HCT116 (cell line): ENCODE results near the gene KCNA4. TPM values are rescaled to one million over a fixed set of nuclear protein-coding genes. Genes with fewer than 3 reads are reported as not detected.

Experiments used
- ATAC-seq: fragments of 200-7000 bp; cut with Tn5 transposase; 2 replicates; pipeline ENCODE4 v1.9.1; 2020; ENCODE audit warnings: mild to moderate bottlenecking, moderate library complexity
- BruUV-seq: library from RNA; stranded (reverse); fragments of 400-500 nt; replicated peaks from 2 replicates; lab custom pipeline; 2021; lab: Mats Ljungman, UMichigan
- CTCF ChIA-PET: fragments of 300-600 bp; sonication (Branson Sonifier 250); formaldehyde crosslinking; loops from one replicate; lab custom pipeline; 2021; ENCODE audit warnings: antibody characterized with exemption; lab: Charles Lee
- POLR2A ChIA-PET: fragments of 300-600, 350-600 bp; sonication (Branson Sonifier 250); formaldehyde crosslinking; loops from one replicate; lab custom pipeline; 2021; ENCODE audit warnings: antibody characterized with exemption; lab: Charles Lee
- RAD21 ChIA-PET, 2 experiments: fragments of 300-600 bp; sonication (Branson Sonifier 250); formaldehyde crosslinking; loops; one replicate each; lab custom pipeline; 2023; ENCODE audit warnings: low total read pairs in 2 of 2; ENCODE audit not compliant: uncharacterized antibody in 2 of 2, unreplicated experiment in 2 of 2, low non-redundant PET in 1 of 2; lab: Charles Lee
- DNase-seq: peaks from one replicate; pipeline ENCODE4 v3.0.0-alpha.2; 2010; ENCODE audit warnings: low read depth, low spot score
- H2AFZ ChIP-seq: fragments of 200-600 bp; shearing (Covaris generic), sonication (generic); 2 replicates; pipeline ENCODE4 v1.6.1; 2017; ENCODE audit warnings: low read depth, mixed run types, mixed read lengths, antibody characterized with exemption, low read length; ENCODE audit not compliant: poor library complexity, severe bottlenecking
- H3K27ac ChIP-seq: 2 replicates; pipeline ENCODE4 v1.5.1; 2012; ENCODE audit warnings: low read depth, low read length
- H3K27me3 ChIP-seq: fragments of 200-600 bp; sonication (generic); 2 replicates; pipeline ENCODE4 v1.6.1; 2016; ENCODE audit warnings: mixed run types, low read length, mixed read lengths; ENCODE audit not compliant: insufficient read depth
- H3K36me3 ChIP-seq, 2 experiments: fragments of 200-500 bp in 1 of 2; fragments of 200-600 bp in 1 of 2; sonication (Bioruptor generic) in 1 of 2; sonication (generic) in 1 of 2; 2 replicates each; pipeline versions ENCODE4 v1.5.1 to v1.6.1; 2014 to 2016; ENCODE audit warnings: low read length in 2 of 2, inconsistent platforms in 1 of 2, mixed read lengths in 1 of 2, mixed run types in 1 of 2; ENCODE audit not compliant: insufficient read depth in 2 of 2, control insufficient read depth in 1 of 2
- H3K4me1 ChIP-seq, 2 experiments: fragments of 200-600 bp in 1 of 2; sonication (generic) in 1 of 2; 2 replicates each; pipeline versions ENCODE4 v1.5.1 to v1.6.1; 2012 to 2017; ENCODE audit warnings: low read length in 2 of 2, inconsistent platforms in 1 of 2, mild to moderate bottlenecking in 1 of 2, mixed read lengths in 1 of 2, mixed run types in 1 of 2, moderate library complexity in 1 of 2; ENCODE audit not compliant: insufficient read depth in 2 of 2, control insufficient read depth in 1 of 2
- H3K4me2 ChIP-seq: fragments of 200-600 bp; sonication (generic); 2 replicates; pipeline ENCODE4 v1.6.1; 2017; ENCODE audit warnings: mixed run types, low read length, mixed read lengths
- H3K4me3 ChIP-seq, 2 experiments: fragments of 200-600 bp in 1 of 2; sonication (generic) in 1 of 2; replicated peaks in 1 of 2; 2 replicates each; pipeline ENCODE4 v1.5.1; 2011 to 2016; ENCODE audit warnings: low read length in 2 of 2, control low read depth in 1 of 2, low read depth in 1 of 2, mild to moderate bottlenecking in 1 of 2, mixed read lengths in 1 of 2, mixed run types in 1 of 2
- H3K79me2 ChIP-seq: fragments of 200-600 bp; sonication (generic); 2 replicates; pipeline ENCODE4 v1.6.1; 2017; ENCODE audit warnings: mild to moderate bottlenecking, mixed run types, low read length, moderate library complexity, mixed read lengths; ENCODE audit not compliant: insufficient read depth
- H3K9ac ChIP-seq: fragments of 200-600 bp; sonication (generic); 2 replicates; pipeline ENCODE4 v1.6.1; 2016; ENCODE audit warnings: low read length, mixed read lengths
- H3K9me2 ChIP-seq: fragments of 200-600 bp; sonication (generic), shearing (Covaris generic); 2 replicates; pipeline ENCODE4 v1.6.1; 2017; ENCODE audit warnings: mixed run types, mild to moderate bottlenecking, moderate library complexity; ENCODE audit not compliant: insufficient read depth
- H3K9me3 ChIP-seq, 2 experiments: fragments of 200-500 bp in 1 of 2; fragments of 200-600 bp in 1 of 2; sonication (Bioruptor generic) in 1 of 2; sonication (generic) in 1 of 2; 2 replicates each; pipeline ENCODE4 v1.6.1; 2014 to 2017; ENCODE audit warnings: low read length in 2 of 2, mixed read lengths in 2 of 2, inconsistent platforms in 1 of 2, low read depth in 1 of 2, mild to moderate bottlenecking in 1 of 2, mixed run types in 1 of 2, moderate library complexity in 1 of 2; ENCODE audit not compliant: control insufficient read depth in 1 of 2, insufficient read depth in 1 of 2
- H4K20me1 ChIP-seq: fragments of 200-600 bp; sonication (generic), shearing (Covaris generic); 2 replicates; pipeline ENCODE4 v1.6.1; 2017; ENCODE audit warnings: mixed run types, mild to moderate bottlenecking, moderate library complexity; ENCODE audit not compliant: insufficient read depth
- ATF3 ChIP-seq: IDR thresholded peaks from 2 replicates; pipeline ENCODE4 v1.6.1; 2012
- CBX3 ChIP-seq: IDR thresholded peaks from 2 replicates; pipeline ENCODE4 v1.6.1; 2012; ENCODE audit warnings: low read depth
- CEBPB ChIP-seq: IDR thresholded peaks from 2 replicates; pipeline ENCODE4 v1.6.1; 2012; ENCODE audit warnings: low read depth
- CTCF ChIP-seq, 3 experiments: fragments of 200-600 bp in 1 of 3; sonication (generic) in 1 of 3; IDR thresholded peaks in 2 of 3; conservative IDR thresholded peaks in 1 of 3; 2 replicates each; pipeline ENCODE4 v1.5.1; 2012 to 2017; ENCODE audit warnings: low read depth in 2 of 3, low read length in 2 of 3, antibody characterized with exemption in 1 of 3, borderline replicate concordance in 1 of 3, control low read depth in 1 of 3, mild to moderate bottlenecking in 1 of 3, mixed read lengths in 1 of 3, mixed run types in 1 of 3, moderate library complexity in 1 of 3; ENCODE audit not compliant: insufficient read depth in 1 of 3
- EGR1 ChIP-seq: IDR thresholded peaks from 2 replicates; pipeline ENCODE4 v1.6.1; 2012; ENCODE audit warnings: low read depth
- ELF1 ChIP-seq: IDR thresholded peaks from 2 replicates; pipeline ENCODE4 v1.6.1; 2012; ENCODE audit warnings: low read depth, borderline replicate concordance
- FOSL1 ChIP-seq: IDR thresholded peaks from 2 replicates; pipeline ENCODE4 v1.6.1; 2012; ENCODE audit warnings: low read depth
- JUND ChIP-seq: IDR thresholded peaks from 2 replicates; pipeline ENCODE4 v1.6.1; 2012
- POLR2A ChIP-seq: IDR thresholded peaks from 2 replicates; pipeline ENCODE4 v1.7.0; 2011; ENCODE audit warnings: borderline replicate concordance; ENCODE audit not compliant: insufficient read depth, insufficient read length; ENCODE audit errors: extremely low read depth
- POLR2AphosphoS5 ChIP-seq: IDR thresholded peaks from 2 replicates; pipeline ENCODE4 v1.6.1; 2011; ENCODE audit warnings: mild to moderate bottlenecking, low read depth, low read length, moderate library complexity
- RAD21 ChIP-seq: IDR thresholded peaks from 2 replicates; pipeline ENCODE4 v1.6.1; 2012; ENCODE audit warnings: low read depth, mild to moderate bottlenecking
- REST ChIP-seq: IDR thresholded peaks from 2 replicates; pipeline ENCODE4 v1.6.1; 2012; ENCODE audit warnings: low read depth
- SIN3A ChIP-seq: IDR thresholded peaks from 2 replicates; pipeline ENCODE4 v1.6.1; 2012; ENCODE audit warnings: low read depth
- SP1 ChIP-seq: IDR thresholded peaks from 2 replicates; pipeline ENCODE4 v1.6.1; 2012; ENCODE audit warnings: low read depth
- SRF ChIP-seq: IDR thresholded peaks from 2 replicates; pipeline ENCODE4 v1.6.1; 2012; ENCODE audit warnings: low read depth
- TCF7L2 ChIP-seq: IDR thresholded peaks from 2 replicates; pipeline ENCODE4 v1.7.0; 2011; ENCODE audit warnings: borderline replicate concordance, inconsistent platforms; ENCODE audit not compliant: insufficient read depth, insufficient read length; ENCODE audit errors: extremely low read depth
- YY1 ChIP-seq: IDR thresholded peaks from 2 replicates; pipeline ENCODE4 v1.6.1; 2011; ENCODE audit warnings: low read length, low read depth, moderate library complexity, mild to moderate bottlenecking; ENCODE audit not compliant: insufficient replicate concordance; ENCODE audit errors: extremely low read depth
- ZBTB33 ChIP-seq: IDR thresholded peaks from 2 replicates; pipeline ENCODE4 v1.6.1; 2011; ENCODE audit warnings: mild to moderate bottlenecking, low read length, moderate library complexity; ENCODE audit not compliant: insufficient replicate concordance; ENCODE audit errors: extremely low read depth
- ZNF274 ChIP-seq: fragments of 200-500 bp; sonication (Bioruptor generic); IDR thresholded peaks from 2 replicates; pipeline ENCODE4 v1.6.1; 2014; ENCODE audit warnings: mild to moderate bottlenecking, low read depth, low read length, inconsistent platforms
- intact Hi-C: fragments of 100-400 bp; cut with micrococcal nuclease; formaldehyde crosslinking; loops from 2 replicates; pipeline ENCODE4 v1.10.0; 2022
- total RNA-seq: library from RNA; stranded (reverse); gene quantifications from one replicate; pipeline ENCODE4 v1.2.1, GENCODE V29; 2021; ENCODE audit not compliant: unreplicated experiment

KCNA4 gene
- total RNA-seq, 1 experiment from 2014 or later = not detected

- no peak overlapping the region for H3K9ac ChIP-seq
- no peak for ATAC-seq
- ChIA-PET RAD21 (no interaction called here), CTCF (no interaction called here), POLR2A (no interaction called here)
- H3K27ac ChIP-seq = no peak overlapping the region
- H3K4me3 ChIP-seq = no peak overlapping the region
- H3K36me3 ChIP-seq = no peaks in the 10 kb centered on the region
- TF ChIP-seq REST (no peak), JUND (no peak), CBX3 (no peak), RAD21 (no peak), FOSL1 (no peak), ZNF274 (no peak), SRF (no peak), ATF3 (no peak), POLR2A (no peak), CEBPB (no peak), CTCF (IDR thresholded peaks at IDR 0.05 in 2 of 3, conservative IDR thresholded peaks at IDR 0.05 in 1 of 3; ENCODE audit: borderline replicate concordance in 1 of 3, insufficient read depth in 1 of 3, low read depth in 2 of 3, low read length in 2 of 3) (no peak), POLR2AphosphoS5 (no peak), EGR1 (no peak), ZBTB33 (no peak), SIN3A (no peak), SP1 (no peak), TCF7L2 (no peak), ELF1 (no peak), YY1 (no peak)
- no peaks in the 10 kb centered on the region for H3K9me2 ChIP-seq
- H3K4me1 ChIP-seq = no peaks in the 10 kb centered on the region
- no TSS peak for BruUV-seq
- no peak overlapping the region for H2AFZ ChIP-seq
- no peak for DNase-seq
- intact Hi-C loops = no loop called here
- no peak overlapping the region for H3K4me2 ChIP-seq
- no peaks in the 10 kb centered on the region for H4K20me1 ChIP-seq
- no peaks in the 10 kb centered on the region for H3K79me2 ChIP-seq
- H3K27me3 ChIP-seq = no peaks in the 10 kb centered on the region
- H3K9me3 ChIP-seq = peaks cover 0 to 3% of the 10 kb centered on the region in 2 experiments; a peak in 1 of 4 replicates
Measured at GRCh38 chr11:30000986-30001750, 15.7 kb downstream of the KCNA4 start.
